ENCODE results near the gene UROC1. TPM values are rescaled to one million over a fixed set of nuclear protein-coding genes. Genes with fewer than 3 reads are reported as not detected.

UROC1 gene
- total and polyA plus RNA-seq, 2 of the 4 experiments (the other 2 are of a cell fraction): not detected

DNA sequence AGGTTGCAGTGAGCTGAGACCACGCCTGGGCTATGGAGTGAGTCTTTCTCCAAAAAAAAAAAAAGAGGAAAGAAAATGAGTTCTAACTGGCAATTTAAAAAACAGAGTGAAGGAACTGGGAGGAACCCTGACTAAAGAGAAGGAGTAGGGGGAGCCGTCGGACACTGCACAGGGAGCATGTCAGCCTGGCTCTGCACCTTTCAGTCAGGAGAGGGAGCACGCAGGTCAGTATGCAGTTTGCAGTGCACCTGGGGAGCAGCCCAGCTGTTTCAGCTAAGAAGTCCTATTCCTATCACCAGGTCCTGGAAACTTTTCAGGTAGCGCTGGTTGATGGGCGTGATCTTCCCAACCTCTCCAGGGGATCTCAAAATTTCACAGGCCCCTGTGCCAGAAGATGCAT lies 27.0 kb downstream of the UROC1 start:
- H3K4me1 ChIP-seq (ENCODE audit: control insufficient read depth, insufficient read depth, low read length): no peaks in the 10 kb centered on the region
- no peaks in the 10 kb centered on the region for H3K79me1 ChIP-seq (ENCODE audit: low read depth in 1 of 2, low read length in 2 of 2)
- H3K56ac ChIP-seq (ENCODE audit: extremely low read depth, insufficient read depth, low read length): no peak overlapping the region
- no peak overlapping the region for H2BK15ac ChIP-seq (ENCODE audit: low read depth, low read length)
- POLR2A ChIA-PET (ENCODE audit: unreplicated experiment): no interaction called here
- intact Hi-C loops (cut with micrococcal nuclease): no loop called here
- peaks cover 21% of the 10 kb centered on the region; the same call in 1 of the 2 replicates for H3K27me3 ChIP-seq (ENCODE audit: control insufficient read depth, insufficient read depth, low read length)
- H3K9me1 ChIP-seq (ENCODE audit: insufficient read depth, low read length): no peaks in the 10 kb centered on the region
- H3K27ac ChIP-seq (ENCODE audit: insufficient read depth, low read length): no peak overlapping the region
- H3K9ac ChIP-seq (ENCODE audit: low read depth, low read length): no peak overlapping the region
- no peaks in the 10 kb centered on the region for H4K20me1 ChIP-seq (ENCODE audit: insufficient read depth, low read length)
- dilution Hi-C loops (cut with HindIII; ENCODE audit: low sequenced_read_pairs, unreplicated experiment): no loop called here
- no peak overlapping the region for H2BK5ac ChIP-seq (ENCODE audit: low read depth, low read length, poor library complexity, severe bottlenecking)
- no TSS peak for BruUV-seq (replicated peaks)
- H4K91ac ChIP-seq (ENCODE audit: insufficient read depth, low read depth, low read length): no peak overlapping the region
- no peak overlapping the region for H4K8ac ChIP-seq (ENCODE audit: low read depth in 2 of 2, low read length in 2 of 2)
- H2AK5ac ChIP-seq (ENCODE audit: low read depth, low read length): no peak overlapping the region
- no peak overlapping the region for H3K4ac ChIP-seq (ENCODE audit: low read depth, low read length)
- no peaks in the 10 kb centered on the region for H3K36me3 ChIP-seq (ENCODE audit: control insufficient read depth, insufficient read depth, low read length)
- no peak overlapping the region for H3K18ac ChIP-seq (ENCODE audit: low read depth, low read length)
- in situ Hi-C loops (cut with MboI; ENCODE audit: low sequenced_read_pairs): no loop called here
- no peak for ATAC-seq (ENCODE audit: low read depth)
- 72% methylated on average over 3 of the region's 6 CpGs; no CpG with 5 or more reads in 1 of the 2 experiments for WGBS, 2 experiments (ENCODE audit: extremely low coverage in 2 of 2, insufficient read length in 1 of 2)
- no peak overlapping the region for H2AFZ ChIP-seq (replicated peaks; ENCODE audit: low read length, poor library complexity)
- no peak overlapping the region for H2BK20ac ChIP-seq (ENCODE audit: low read depth, low read length)
- H4K5ac ChIP-seq (ENCODE audit: low read depth, low read length): no peak overlapping the region
- CTCF ChIA-PET: no interaction called here
- no peak overlapping the region for H3K14ac ChIP-seq (replicated peaks; ENCODE audit: low read depth, low read length)
- H3K9me3 ChIP-seq (ENCODE audit: control insufficient read depth, insufficient read depth, low read length): no peaks in the 10 kb centered on the region
- no peak for DNase-seq
- H2BK120ac ChIP-seq (ENCODE audit: low read depth, low read length): no peak overlapping the region
- no peak overlapping the region for H3K4me3 ChIP-seq (ENCODE audit: insufficient read depth, low read depth, low read length)
- H2AK9ac ChIP-seq (replicated peaks; ENCODE audit: low read depth, low read length, poor library complexity): no peak overlapping the region
- no peak for TF ChIP-seq BHLHE40 (IDR thresholded peaks at IDR 0.05; ENCODE audit: low read depth, low read length)
- TF ChIP-seq RAD21 (IDR thresholded peaks at IDR 0.05; ENCODE audit: low read length): no peak
- TF ChIP-seq MAFK (IDR thresholded peaks at IDR 0.05; ENCODE audit: low read depth, low read length): no peak
- TF ChIP-seq FOS (IDR thresholded peaks at IDR 0.05; ENCODE audit: low read depth, low read length): no peak
- no peak for TF ChIP-seq RFX5 (IDR thresholded peaks at IDR 0.05; ENCODE audit: low read depth, low read length)
- TF ChIP-seq CEBPB (IDR thresholded peaks at IDR 0.05; ENCODE audit: low read depth, low read length): no peak
- TF ChIP-seq NFE2L2 (IDR thresholded peaks at IDR 0.05; ENCODE audit: low read depth, low read length): no peak
- no peak for TF ChIP-seq POLR2A (IDR thresholded peaks at IDR 0.05; ENCODE audit: low read depth, low read length)
- TF ChIP-seq, protein P1, sequence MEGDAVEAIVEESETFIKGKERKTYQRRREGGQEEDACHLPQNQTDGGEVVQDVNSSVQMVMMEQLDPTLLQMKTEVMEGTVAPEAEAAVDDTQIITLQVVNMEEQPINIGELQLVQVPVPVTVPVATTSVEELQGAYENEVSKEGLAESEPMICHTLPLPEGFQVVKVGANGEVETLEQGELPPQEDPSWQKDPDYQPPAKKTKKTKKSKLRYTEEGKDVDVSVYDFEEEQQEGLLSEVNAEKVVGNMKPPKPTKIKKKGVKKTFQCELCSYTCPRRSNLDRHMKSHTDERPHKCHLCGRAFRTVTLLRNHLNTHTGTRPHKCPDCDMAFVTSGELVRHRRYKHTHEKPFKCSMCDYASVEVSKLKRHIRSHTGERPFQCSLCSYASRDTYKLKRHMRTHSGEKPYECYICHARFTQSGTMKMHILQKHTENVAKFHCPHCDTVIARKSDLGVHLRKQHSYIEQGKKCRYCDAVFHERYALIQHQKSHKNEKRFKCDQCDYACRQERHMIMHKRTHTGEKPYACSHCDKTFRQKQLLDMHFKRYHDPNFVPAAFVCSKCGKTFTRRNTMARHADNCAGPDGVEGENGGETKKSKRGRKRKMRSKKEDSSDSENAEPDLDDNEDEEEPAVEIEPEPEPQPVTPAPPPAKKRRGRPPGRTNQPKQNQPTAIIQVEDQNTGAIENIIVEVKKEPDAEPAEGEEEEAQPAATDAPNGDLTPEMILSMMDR (conservative IDR thresholded peaks at IDR 0.05; ENCODE audit: low read depth, low read length): no peak
- no peak for TF ChIP-seq RCOR1 (IDR thresholded peaks at IDR 0.05; ENCODE audit: insufficient replicate concordance, low read length)
- TF ChIP-seq MAZ (IDR thresholded peaks at IDR 0.05; ENCODE audit: borderline replicate concordance, low read depth, low read length): no peak
- no peak for TF ChIP-seq MXI1 (IDR thresholded peaks at IDR 0.05; ENCODE audit: borderline replicate concordance, low read depth, low read length)
- TF ChIP-seq, protein P2, sequence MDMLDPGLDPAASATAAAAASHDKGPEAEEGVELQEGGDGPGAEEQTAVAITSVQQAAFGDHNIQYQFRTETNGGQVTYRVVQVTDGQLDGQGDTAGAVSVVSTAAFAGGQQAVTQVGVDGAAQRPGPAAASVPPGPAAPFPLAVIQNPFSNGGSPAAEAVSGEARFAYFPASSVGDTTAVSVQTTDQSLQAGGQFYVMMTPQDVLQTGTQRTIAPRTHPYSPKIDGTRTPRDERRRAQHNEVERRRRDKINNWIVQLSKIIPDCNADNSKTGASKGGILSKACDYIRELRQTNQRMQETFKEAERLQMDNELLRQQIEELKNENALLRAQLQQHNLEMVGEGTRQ (IDR thresholded peaks at IDR 0.05; ENCODE audit: low read depth, low read length): no peak
- no peak for TF ChIP-seq CHD1 (IDR thresholded peaks at IDR 0.05; ENCODE audit: low read depth, low read length)
- no peak for TF ChIP-seq SMC3 (IDR thresholded peaks at IDR 0.05; ENCODE audit: low read depth, low read length)
- TF ChIP-seq, protein P3, sequence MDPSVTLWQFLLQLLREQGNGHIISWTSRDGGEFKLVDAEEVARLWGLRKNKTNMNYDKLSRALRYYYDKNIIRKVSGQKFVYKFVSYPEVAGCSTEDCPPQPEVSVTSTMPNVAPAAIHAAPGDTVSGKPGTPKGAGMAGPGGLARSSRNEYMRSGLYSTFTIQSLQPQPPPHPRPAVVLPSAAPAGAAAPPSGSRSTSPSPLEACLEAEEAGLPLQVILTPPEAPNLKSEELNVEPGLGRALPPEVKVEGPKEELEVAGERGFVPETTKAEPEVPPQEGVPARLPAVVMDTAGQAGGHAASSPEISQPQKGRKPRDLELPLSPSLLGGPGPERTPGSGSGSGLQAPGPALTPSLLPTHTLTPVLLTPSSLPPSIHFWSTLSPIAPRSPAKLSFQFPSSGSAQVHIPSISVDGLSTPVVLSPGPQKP (IDR thresholded peaks at IDR 0.05; ENCODE audit: borderline replicate concordance, low read depth, low read length): no peak
- no peak overlapping the region for H3K4me2 ChIP-seq (ENCODE audit: low read depth, low read length)
- no peak overlapping the region for H3K23ac ChIP-seq (ENCODE audit: low read depth, low read length)
